ENCODE data around the gene DBN1.

- no peak for TF ChIP-seq CTCF (IDR thresholded peaks at IDR 0.05)
- TF ChIP-seq EZH2phosphoT487 (IDR thresholded peaks at IDR 0.05; ENCODE audit: borderline replicate concordance, low read depth), result no peak
- TF ChIP-seq MAX (IDR thresholded peaks at IDR 0.05; ENCODE audit: low read depth), result no peak
- no peak for TF ChIP-seq MXI1 (IDR thresholded peaks at IDR 0.05; ENCODE audit: low read depth, low read length)
These were observed 5.1 kb downstream of the DBN1 start for GRCh38 chr5:177468329-177468684.

All from SK-N-SH (cell line).